ENCODE data around the gene RRBP1.

GRCh38 chr20:17676942-17677341, 5.1 kb downstream of the RRBP1 start:
- TF ChIP-seq CTCF (IDR thresholded peaks at IDR 0.05; ENCODE audit: poor library complexity), result no peak
- TF ChIP-seq EZH2phosphoT487 (IDR thresholded peaks at IDR 0.05; ENCODE audit: low read depth, severe bottlenecking, unreplicated experiment), result no peak

Measured in hepatocyte (in vitro differentiated cells).